Lower leg skin (tissue), 4 donors: Measurements from ENCODE around the gene RUFY1. TPM values are rescaled to one million over a fixed set of nuclear protein-coding genes. Genes with fewer than 3 reads are reported as not detected.

Experiments
- DNase-seq, 2 donors: peaks; one replicate each; pipeline ENCODE4 v3.0.0-alpha.2; 2019; ENCODE audit warnings: low spot score in 2 of 2
- H3K4me3 ChIP-seq: fragments of 200-600 bp; sonication (generic); 2 replicates; pipeline ENCODE4 v1.5.1; 2017; ENCODE audit warnings: mild to moderate bottlenecking, low read depth; ENCODE audit not compliant: poor library complexity, severe bottlenecking
- CTCF ChIP-seq, 3 donors: fragments of 450-650 bp; IDR thresholded peaks; one replicate each; pipeline ENCODE4 v1.5.1; 2016; ENCODE audit warnings: antibody characterized with exemption in 3 of 3, mild to moderate bottlenecking in 3 of 3, moderate library complexity in 2 of 3
- POLR2A ChIP-seq, 2 donors: fragments of 450-650 bp; IDR thresholded peaks; one replicate each; pipeline ENCODE4 v1.6.1; 2016 to 2017; ENCODE audit warnings: antibody characterized with exemption in 2 of 2, mild to moderate bottlenecking in 1 of 2, moderate library complexity in 1 of 2
- WGBS, 2 donors: methylation state at CpG; one replicate each; pipeline ENCODE4 v1.1.5; 2018; 5-methylcytosine and 5-hydroxymethylcytosine counted together
- intact Hi-C: fragments of 100-400 bp; cut with DNase I; formaldehyde crosslinking; loops from one replicate; pipeline ENCODE4 v1.15.0; 2023; ENCODE audit warnings: low total_unique reads
- total RNA-seq, 4 donors: library from RNA; depleted of rRNA; stranded (reverse); fragments of >200 nt; gene quantifications; one replicate each; pipeline ENCODE4 v1.1.0, GENCODE V29; 2016

The RUFY1 gene
- total RNA-seq, 4 donors from 2014 or later: 36.4 to 76.1 (median 54.9) TPM

GRCh38 chr5:179606071-179606909 lies 55.9 kb downstream of the RUFY1 start:
- no peak for TF ChIP-seq CTCF (IDR thresholded peaks at IDR 0.05)
- TF ChIP-seq POLR2A (IDR thresholded peaks at IDR 0.05): no peak
- WGBS, 2 donors: 79 to 82% methylated on average over 16 to 21 of the region's 21 CpGs
- no peak for DNase-seq
- no peak overlapping the region for H3K4me3 ChIP-seq
- intact Hi-C loops: no loop called here

GRCh38 chr5:179606910-179607159 lies 56.5 kb downstream of the RUFY1 start:
- WGBS, 2 donors: 86 to 97% methylated on average over 5 to 6 of the region's 6 CpGs
- TF ChIP-seq CTCF (IDR thresholded peaks at IDR 0.05) (no peak), POLR2A (IDR thresholded peaks at IDR 0.05) (no peak)
- no peak overlapping the region for H3K4me3 ChIP-seq
- intact Hi-C loops: no loop called here
- DNase-seq: no peak

- peak in 1 of 2 donors; percentile 86 for DNase-seq
- TF ChIP-seq CTCF (IDR thresholded peaks at IDR 0.05): no peak
- TF ChIP-seq POLR2A (IDR thresholded peaks at IDR 0.05): no peak
- 48 to 51% methylated on average over 19 of the region's 19 CpGs for WGBS, 2 donors
- no peak overlapping the region for H3K4me3 ChIP-seq
- intact Hi-C loops: no loop called here
Measured at GRCh38 chr5:179607160-179607931, 57.0 kb downstream of the RUFY1 start.

GRCh38 chr5:179608131-179608581 lies 57.8 kb downstream of the RUFY1 start:
- DNase-seq: no peak
- intact Hi-C loops: no loop called here
- no peak for TF ChIP-seq POLR2A (IDR thresholded peaks at IDR 0.05)
- no peak overlapping the region for H3K4me3 ChIP-seq
- 43 to 50% methylated on average over 2 to 5 of the region's 5 CpGs for WGBS, 2 donors

- WGBS, 2 donors: 79% methylated on average over 8 of the region's 8 CpGs
- no peak overlapping the region for H3K4me3 ChIP-seq
- intact Hi-C loops: no loop called here
- TF ChIP-seq CTCF (IDR thresholded peaks at IDR 0.05): no peak
- no peak for TF ChIP-seq POLR2A (IDR thresholded peaks at IDR 0.05)
- DNase-seq: no peak
Measured at GRCh38 chr5:179609834-179610108, 59.4 kb downstream of the RUFY1 start.

- intact Hi-C loops: no loop called here
- TF ChIP-seq POLR2A (IDR thresholded peaks at IDR 0.05) (no peak), CTCF (IDR thresholded peaks at IDR 0.05) (no peak)
- no peak for DNase-seq
- H3K4me3 ChIP-seq: no peak overlapping the region
- 62 to 70% methylated on average over 23 of the region's 23 CpGs for WGBS, 2 donors
Measured at GRCh38 chr5:179610109-179610902, 60.0 kb downstream of the RUFY1 start.
